Measurements from ENCODE around the gene MRPL55. TPM values are rescaled to one million over a fixed set of nuclear protein-coding genes. Genes with fewer than 3 reads are reported as not detected.
A peak's percentile ranks its signal among the peaks of the same experiment; 100 is the strongest.

Gene MRPL55
- total RNA-seq, 2 donors from 2014 or later = 30.0 to 30.9 TPM

GRCh38 chr1:228092342-228093049, 16.6 kb downstream of the MRPL55 start:
- intact Hi-C loops (cut with DNase I) = no loop called here
- DNase-seq (ENCODE audit: low spot score) = peak; percentile 44

DNA sequence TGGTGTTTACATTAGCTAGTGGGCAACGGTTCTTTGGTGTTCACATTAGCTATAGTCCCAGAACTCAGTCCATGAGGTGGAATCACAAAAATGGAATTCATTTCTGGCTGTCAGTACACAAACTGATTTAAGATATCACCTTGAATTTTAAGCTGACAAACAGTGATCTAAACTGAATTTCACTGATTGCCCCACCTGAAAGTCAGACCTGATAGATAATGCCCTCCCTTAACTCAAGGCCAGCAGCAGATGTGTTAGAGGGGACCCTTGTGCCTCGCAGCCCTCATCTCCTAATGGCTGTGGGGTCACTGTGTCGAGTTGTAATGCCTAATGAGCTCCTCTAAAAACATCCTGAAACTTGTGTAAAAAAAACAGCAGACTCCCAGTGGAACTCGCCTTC, 18.0 kb downstream of the MRPL55 start:
- intact Hi-C loops (cut with DNase I) = no loop called here
- DNase-seq (ENCODE audit: low spot score) = no peak

DNA sequence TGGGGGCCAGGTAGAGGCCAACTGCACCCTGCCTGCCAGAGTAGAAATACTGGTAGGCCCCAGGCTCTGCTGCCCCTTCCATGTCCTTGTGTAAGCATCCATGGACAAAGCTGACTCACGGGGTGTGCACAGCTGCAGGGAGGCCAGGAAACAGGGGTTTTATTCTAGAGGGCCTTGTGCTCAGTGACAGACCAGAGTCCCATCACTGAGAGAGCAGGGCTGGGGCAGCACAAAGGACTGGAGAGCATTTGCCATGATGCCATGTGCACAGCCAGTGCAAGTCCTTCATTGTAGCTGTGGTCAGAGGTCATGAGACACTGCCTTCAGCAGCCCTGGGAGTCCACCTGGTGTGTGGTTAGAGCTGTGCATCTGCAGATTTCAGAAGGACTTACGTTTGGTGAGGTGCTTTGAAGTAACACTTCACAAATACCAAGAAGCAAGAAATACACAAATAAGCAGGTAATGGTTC, 18.5 kb downstream of the MRPL55 start:
- intact Hi-C loops (cut with DNase I) = no loop called here

DNA sequence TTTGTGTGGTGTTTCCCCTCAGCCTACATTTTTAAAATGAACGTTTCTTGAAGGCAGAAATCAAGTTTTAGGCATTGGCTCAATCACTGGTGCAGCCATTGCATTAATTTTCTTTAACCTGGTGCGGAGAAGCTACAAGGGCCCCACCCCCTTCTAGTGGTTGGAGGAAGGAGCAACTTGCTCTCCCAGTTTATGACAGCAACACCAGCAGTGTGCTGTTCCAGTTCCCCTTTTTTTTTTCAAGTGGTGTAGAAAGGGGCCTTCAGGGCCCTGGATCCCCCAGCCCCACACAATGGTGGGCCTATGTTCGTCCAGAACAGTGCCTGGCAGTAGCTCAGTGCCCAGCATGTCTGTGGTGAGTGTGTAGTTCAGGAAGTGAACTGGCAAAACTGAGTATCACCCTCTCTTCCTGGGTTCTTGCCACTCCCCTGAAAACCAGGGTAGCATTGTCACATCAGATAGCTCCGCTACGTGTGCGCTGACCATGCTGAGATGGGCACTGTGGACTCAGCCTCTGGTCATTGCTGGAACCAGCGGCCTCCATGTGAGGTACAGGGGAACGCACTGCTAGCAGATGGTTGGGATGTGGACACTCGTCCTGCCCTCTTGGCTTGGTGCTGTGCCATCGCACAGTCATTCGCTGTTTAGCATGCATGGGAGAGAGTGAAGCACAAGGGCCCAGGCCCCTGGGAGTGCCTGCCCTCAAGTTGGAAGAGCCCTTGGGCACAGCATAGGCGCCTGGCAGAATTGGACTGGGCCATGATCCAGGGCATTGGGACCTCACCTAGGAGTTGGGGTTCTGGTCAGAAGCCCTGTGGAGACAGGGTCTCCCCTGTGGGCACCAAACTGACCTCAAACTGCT, 19.3 kb downstream of the MRPL55 start:
- intact Hi-C loops (cut with DNase I) = no loop called here
- DNase-seq (ENCODE audit: low spot score) = peak; percentile 77

More for the DNA sequence above, 18.5 kb downstream of the MRPL55 start:
- DNase-seq (ENCODE audit: low spot score) = peak; percentile 49

DNA sequence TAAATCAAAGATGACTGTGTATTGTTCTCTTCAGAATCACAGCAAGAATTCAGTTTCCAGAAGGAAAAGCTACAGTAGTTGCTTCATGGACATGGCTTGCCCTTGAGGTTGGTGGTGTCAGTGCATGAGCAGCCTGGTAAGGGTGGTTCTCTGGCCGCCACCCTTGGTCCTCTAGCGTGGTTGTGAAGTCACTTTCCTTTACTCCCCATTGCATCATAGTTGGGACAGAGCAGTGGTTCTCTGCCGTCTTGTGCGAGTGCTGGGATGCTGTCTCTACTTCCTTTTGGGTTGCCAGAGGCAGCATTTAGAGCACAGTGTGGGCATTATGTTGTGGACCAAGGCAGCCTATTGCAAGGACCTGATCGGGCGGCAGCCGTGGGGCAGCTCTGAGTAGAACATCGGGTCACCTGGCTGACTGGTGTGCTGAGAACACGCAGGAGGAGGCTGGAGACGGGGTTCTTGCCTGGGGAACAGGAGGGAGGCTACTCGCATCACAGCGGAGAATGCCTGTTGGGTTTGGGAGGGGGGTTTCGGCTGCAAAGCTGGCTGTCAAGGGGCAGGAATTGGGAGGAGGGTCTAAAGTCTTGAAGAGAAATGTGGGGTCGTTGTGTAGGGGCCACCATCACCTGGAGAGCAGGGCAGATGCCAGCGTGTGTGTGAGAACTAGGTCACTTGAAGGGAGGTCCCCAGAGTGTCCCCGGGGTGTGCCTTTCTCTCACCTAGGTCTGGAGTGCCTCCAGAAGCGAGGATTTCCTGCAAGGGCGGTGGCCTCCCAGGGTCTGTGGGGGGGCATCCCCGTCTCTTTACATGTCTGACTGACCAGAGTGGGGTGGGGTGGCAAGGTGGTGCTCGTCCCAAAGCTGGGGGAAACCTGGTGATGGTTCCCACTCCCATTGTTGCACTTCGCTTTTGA, 20.3 kb downstream of the MRPL55 start:
- DNase-seq (ENCODE audit: low spot score) = peak; percentile 76

DNA sequence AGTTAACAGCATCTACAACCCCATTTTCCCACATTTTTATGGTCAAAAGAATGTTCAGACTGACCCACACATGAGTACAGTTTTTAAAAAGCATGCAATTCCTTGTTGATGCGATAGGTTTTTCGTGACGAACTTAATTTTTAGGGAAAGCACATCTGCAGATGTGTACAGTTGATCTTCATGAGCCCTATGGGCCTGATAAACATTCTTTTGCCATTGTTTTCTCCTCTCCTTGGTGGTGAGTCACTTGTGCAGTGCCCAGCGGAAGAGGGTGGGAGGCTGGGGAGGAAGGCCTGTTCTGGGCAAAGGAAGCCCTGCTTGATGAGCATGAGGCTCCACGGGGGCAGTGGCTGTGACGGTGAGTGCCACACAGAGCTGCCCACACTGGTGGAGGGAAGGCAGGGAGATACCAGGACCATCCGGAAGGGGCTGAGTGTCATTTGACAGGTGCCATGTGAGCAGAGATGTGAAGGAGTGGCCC, 21.3 kb downstream of the MRPL55 start:
- intact Hi-C loops (cut with DNase I) = no loop called here
- DNase-seq (ENCODE audit: low spot score) = peak; percentile 86

More for the DNA sequence above, 20.3 kb downstream of the MRPL55 start:
- intact Hi-C loops (cut with DNase I) = no loop called here

DNA sequence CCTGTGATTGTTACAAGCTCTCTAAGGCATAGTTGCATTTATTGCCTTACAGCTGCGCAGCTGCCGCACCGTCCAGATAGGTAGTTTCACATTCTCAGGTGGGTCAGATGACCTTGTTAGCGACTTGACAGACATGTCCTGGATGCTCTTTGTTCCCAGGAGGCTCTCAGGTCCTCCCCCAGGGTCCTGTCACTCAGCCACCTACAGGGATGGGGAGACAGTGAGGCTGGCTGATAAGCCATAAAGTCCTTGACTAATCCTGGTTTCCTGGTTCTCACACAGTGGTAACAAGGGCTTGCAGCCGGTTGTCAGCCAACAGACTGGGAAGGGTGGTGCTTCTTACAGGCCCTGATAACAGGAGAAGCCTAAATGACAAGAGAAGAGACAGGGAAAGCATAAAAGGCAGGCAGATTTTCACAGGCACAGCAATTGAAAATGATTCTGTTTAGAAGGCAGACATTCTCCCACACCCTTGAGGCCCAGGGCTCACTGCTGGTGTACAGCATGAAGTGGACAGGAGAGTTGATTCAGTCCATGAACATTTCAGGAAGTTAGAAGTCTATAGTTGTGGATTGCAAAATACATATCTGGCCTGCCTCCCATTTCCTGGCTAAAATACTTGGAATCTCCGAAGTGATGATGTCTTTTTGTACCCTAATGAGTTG, 23.7 kb downstream of the MRPL55 start:
- intact Hi-C loops (cut with DNase I) = no loop called here
- peak; percentile 52 for DNase-seq (ENCODE audit: low spot score)

DNA sequence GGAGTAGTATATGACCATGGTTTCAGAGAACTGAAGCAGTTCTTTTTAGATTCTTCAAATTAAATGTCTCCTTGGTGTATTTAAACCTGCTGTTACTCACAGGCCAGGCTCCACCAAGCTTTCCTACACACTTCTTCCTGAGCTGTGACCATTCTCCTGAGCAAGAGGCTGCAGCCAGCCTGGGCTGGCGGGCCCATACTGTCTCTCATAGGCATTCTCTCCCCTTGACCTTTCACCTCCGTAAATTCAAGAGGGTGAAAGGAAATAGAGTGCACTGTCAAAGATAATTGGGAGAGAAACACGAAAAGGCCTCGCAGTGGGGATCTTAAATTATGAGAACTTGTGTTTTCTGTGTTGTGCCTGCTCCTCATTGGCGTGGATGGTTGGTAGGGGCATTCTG, 24.3 kb downstream of the MRPL55 start:
- intact Hi-C loops (cut with DNase I) = loop anchor here in 1 of 2 donors (5.0 kb wide), 1 partner anchor 423 kb away; no protein-coding TSS in a partner anchor
- DNase-seq (ENCODE audit: low spot score) = peak; percentile 61

DNA sequence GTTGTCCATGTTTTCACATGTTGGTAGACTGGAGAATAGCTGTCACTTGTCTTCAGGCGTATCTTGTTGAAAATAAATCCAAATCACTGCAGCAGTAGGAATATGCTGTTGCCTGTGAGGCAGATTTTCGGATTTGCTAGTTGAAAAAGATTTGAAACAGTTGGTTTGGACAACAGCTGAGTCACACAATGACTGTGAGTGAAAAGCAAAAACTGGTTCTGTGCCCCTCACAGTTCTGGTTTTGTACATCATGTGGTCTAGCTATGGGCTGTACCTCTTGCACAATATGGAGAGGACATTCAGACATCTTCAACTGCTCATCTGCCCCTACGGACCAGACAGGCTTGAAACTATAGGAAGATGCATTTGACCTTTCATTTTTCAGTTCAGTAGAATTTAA, 24.8 kb downstream of the MRPL55 start:
- intact Hi-C loops (cut with DNase I) = loop anchor here in 1 of 2 donors (5.0 kb wide), 1 partner anchor 423 kb away; no protein-coding TSS in a partner anchor
- DNase-seq (ENCODE audit: low spot score) = no peak

DNA sequence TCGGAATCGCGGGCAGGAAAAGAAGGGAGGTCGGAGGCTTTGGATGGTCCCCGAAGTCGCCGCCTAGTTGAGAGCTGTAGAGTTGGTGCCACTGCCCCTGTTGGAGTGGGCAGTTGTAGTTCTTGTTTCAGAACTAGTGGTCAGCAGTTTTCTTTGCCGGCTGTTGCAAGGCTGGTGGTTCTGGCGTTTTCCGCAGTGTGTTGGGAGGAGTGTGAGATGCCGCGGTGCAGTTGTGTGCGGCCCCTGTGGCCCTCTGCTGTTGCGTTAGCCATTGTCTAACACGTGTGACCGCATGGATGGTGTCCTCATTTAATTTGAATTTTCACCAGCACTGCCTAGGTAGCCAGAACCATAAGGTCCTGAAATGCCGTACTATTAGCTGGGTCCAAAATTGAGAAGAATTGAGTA, 25.2 kb downstream of the MRPL55 start:
- peak; percentile 86 for DNase-seq (ENCODE audit: low spot score)
- intact Hi-C loops (cut with DNase I) = loop anchor here in 1 of 2 donors (5.0 kb wide), 1 partner anchor 423 kb away; no protein-coding TSS in a partner anchor

- intact Hi-C loops (cut with DNase I) = loop anchor here in 1 of 2 donors (5.0 kb wide), 1 partner anchor 424 kb away; no protein-coding TSS in a partner anchor
- DNase-seq (ENCODE audit: low spot score) = peak; percentile 92
Measured at GRCh38 chr1:228082918-228083870, 25.9 kb downstream of the MRPL55 start.

- peak; percentile 98 for DNase-seq (ENCODE audit: low spot score)
- intact Hi-C loops (cut with DNase I) = loop anchor here in 1 of 2 donors (5.0 kb wide), 1 partner anchor 425 kb away; no protein-coding TSS in a partner anchor
Measured at GRCh38 chr1:228082214-228082917, 26.7 kb downstream of the MRPL55 start, which contains the start of gene ARF1. Gene ARF1, plus strand, starts transcription at chr1:228082708. Its CDS starts 14,407 bp downstream, at chr1:228097115.

- intact Hi-C loops (cut with DNase I) = loop anchor here in 1 of 2 donors (5.0 kb wide), 1 partner anchor 426 kb away; no protein-coding TSS in a partner anchor
Measured at GRCh38 chr1:228081578-228082213, 27.4 kb downstream of the MRPL55 start.

DNA sequence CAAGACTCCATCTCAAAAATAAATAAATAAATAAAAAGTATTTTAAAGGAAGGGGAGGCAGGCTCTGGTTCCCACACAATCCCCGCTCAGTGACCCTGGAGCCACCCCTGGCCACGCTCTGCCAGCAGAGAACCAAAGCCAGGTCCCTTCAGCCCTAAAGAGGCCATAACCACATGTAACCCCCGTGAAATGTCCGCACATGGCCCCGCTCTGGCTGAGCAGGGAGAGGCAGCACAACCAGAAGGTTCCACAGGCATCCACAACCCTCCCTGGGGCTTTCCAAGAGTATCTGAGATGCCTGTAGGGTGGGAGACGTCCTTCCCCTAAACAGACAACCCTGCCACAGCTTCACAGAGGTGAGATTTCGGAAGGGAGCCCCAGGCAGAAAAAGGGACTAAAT, 28.0 kb downstream of the MRPL55 start:
- DNase-seq (ENCODE audit: low spot score) = peak; percentile 29
- intact Hi-C loops (cut with DNase I) = loop anchor here in 1 of 2 donors (5.0 kb wide), 1 partner anchor 426 kb away; no protein-coding TSS in a partner anchor

More at GRCh38 chr1:228081578-228082213, 27.4 kb downstream of the MRPL55 start:
- peak; percentile 73 for DNase-seq (ENCODE audit: low spot score)

DNA sequence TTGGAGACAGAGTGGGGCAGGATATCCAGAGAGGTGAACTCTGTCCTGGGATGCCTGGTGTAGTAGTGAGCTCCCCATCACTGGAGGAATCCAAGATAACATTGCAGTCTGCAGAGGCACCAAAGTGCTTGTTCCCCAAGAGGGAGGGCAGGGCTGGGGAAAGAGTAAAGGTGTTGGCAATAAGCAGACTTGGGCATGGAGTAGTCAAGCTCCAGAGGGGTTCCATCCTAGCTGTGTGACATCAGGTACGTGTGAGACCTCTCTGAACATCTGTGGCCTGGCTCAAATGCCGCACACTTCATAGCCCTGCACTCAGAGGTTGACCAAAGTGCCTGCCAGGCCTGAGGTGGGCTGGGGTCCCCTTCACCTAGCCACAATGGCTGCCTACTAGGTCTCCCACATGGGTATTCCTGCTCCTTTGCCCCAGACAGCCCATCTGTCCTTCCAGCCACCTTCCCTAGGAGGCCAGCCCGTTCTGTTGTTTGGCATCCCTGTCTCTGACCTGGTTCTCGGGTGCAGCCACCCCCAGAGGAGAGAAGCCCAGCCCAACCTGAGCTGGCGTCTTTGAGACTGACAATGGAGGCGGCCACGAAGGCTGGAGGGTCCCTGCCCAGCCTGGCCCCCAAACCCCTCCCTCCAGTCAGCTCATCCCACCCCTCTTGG, 29.4 kb downstream of the MRPL55 start:
- DNase-seq (ENCODE audit: low spot score) = peak; percentile 54
- intact Hi-C loops (cut with DNase I) = loop anchor here in 1 of 2 donors (5.0 kb wide), 1 partner anchor 428 kb away; no protein-coding TSS in a partner anchor

All from posterior vena cava (tissue), 2 donors.